Duodenal mucosa (tissue), 2 donors: ENCODE measurements around the gene PRKD1.

ENCODE experiments used
- H3K27ac ChIP-seq: one replicate; pipeline ENCODE4 v1.7.0; 2013; ENCODE audit warnings: low read depth, low read length
- H3K27me3 ChIP-seq, 2 donors: one replicate each; pipeline ENCODE4 v1.7.0; 2013; ENCODE audit warnings: low read length in 2 of 2, control low read depth in 1 of 2; ENCODE audit not compliant: insufficient read depth in 2 of 2, control insufficient read depth in 1 of 2
- H3K36me3 ChIP-seq, 2 donors: one replicate each; pipeline ENCODE4 v1.7.0; 2013; ENCODE audit warnings: low read length in 2 of 2, control low read depth in 1 of 2; ENCODE audit not compliant: insufficient read depth in 2 of 2, control insufficient read depth in 1 of 2
- H3K4me1 ChIP-seq, 2 donors: one replicate each; pipeline ENCODE4 v1.7.0; 2013; ENCODE audit warnings: low read length in 2 of 2, control low read depth in 1 of 2; ENCODE audit not compliant: insufficient read depth in 2 of 2, control insufficient read depth in 1 of 2
- H3K4me3 ChIP-seq, 2 donors: one replicate each; pipeline ENCODE4 v1.7.0; 2013; ENCODE audit warnings: low read length in 2 of 2, low read depth in 1 of 2
- H3K9ac ChIP-seq, 2 donors: one replicate each; pipeline ENCODE4 v1.7.0; 2013; ENCODE audit warnings: low read length in 2 of 2, low read depth in 1 of 2
- H3K9me3 ChIP-seq, 2 donors: one replicate each; pipeline ENCODE4 v1.7.0; 2013; ENCODE audit warnings: low read length in 2 of 2, control low read depth in 1 of 2; ENCODE audit not compliant: control insufficient read depth in 1 of 2

PRKD1 gene

DNA sequence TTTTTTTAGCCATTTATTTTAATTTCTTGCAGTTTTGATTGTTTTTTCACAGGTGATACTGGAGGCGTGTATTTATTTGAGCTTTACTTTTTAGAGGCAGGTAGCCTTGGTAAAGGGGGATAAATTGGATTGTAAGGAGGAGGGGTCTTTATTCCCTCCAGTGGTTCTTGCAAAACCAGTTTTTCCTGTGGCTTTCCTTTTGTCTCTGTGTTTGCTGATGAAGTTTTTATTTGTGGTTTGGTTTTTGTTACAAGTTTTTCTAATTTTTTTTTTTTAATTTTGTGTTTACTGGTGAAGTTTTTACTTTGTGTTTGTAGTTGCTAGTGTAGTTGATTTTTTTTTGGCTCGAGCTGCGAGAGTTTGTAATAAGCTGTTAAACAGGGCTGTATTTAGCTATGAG, 278.5 kb downstream of the PRKD1 start:
- no peaks in the 10 kb centered on the region for H3K36me3 ChIP-seq
- H3K4me1 ChIP-seq = peaks cover 0 to 2% of the 10 kb centered on the region in 2 donors
- H3K9ac ChIP-seq = no peak overlapping the region
- no peak overlapping the region for H3K4me3 ChIP-seq
- no peak overlapping the region for H3K27ac ChIP-seq
- H3K27me3 ChIP-seq = no peaks in the 10 kb centered on the region
- H3K9me3 ChIP-seq = peaks cover 20 to 25% of the 10 kb centered on the region in 2 donors

DNA sequence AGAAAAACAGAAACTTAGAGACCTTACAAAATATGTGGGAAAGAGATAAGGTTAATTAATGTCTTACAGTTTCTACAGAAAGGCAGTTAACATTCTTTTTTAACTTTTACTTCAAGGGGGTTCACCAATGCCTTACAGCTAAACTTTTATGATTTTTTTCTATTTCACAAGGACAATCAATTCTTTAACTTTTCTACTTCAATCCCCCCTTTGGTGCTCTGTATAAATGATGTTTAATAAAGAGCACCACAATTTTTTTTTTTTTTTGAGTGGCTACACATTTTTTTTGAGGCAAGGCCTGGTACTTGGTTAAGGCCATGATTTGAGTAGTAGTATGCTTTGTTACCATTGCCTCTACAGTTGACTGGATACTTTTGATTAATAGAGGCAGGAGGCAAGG, 279.6 kb downstream of the PRKD1 start:
- Histone ChIP-seq H3K36me3 (no peaks in the 10 kb centered on the region), H3K4me1 (peaks cover 0 to 5% of the 10 kb centered on the region in 2 donors), H3K4me3 (peak overlapping the region in 1 of 2 donors; percentile 13), H3K9ac (no peak overlapping the region), H3K27me3 (no peaks in the 10 kb centered on the region), H3K9me3 (peaks cover 20 to 25% of the 10 kb centered on the region in 2 donors), H3K27ac (no peak overlapping the region)

DNA sequence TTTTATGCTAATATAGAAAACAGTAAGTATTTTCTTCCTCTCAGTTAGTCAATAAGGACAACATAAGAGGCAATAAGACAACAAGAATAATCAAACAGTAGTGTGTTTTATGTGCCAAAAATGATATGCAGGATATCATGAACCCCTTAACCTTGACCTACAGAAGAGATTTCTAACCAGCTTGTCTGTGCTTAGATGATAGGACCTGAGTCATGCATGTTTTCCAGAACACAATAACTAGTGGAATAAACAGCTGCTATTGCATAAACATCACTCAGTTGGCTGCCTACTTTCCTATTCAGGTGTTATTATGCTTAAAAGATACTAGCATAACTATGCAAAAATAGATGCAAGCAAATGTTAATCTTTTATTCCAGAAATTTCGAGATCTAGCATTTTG, 282.5 kb downstream of the PRKD1 start:
- Histone ChIP-seq H3K27me3 (no peaks in the 10 kb centered on the region), H3K9me3 (peaks cover 20 to 25% of the 10 kb centered on the region in 2 donors), H3K4me3 (no peak overlapping the region), H3K9ac (no peak overlapping the region), H3K4me1 (peaks cover 0 to 5% of the 10 kb centered on the region in 2 donors), H3K36me3 (no peaks in the 10 kb centered on the region), H3K27ac (no peak overlapping the region)

DNA sequence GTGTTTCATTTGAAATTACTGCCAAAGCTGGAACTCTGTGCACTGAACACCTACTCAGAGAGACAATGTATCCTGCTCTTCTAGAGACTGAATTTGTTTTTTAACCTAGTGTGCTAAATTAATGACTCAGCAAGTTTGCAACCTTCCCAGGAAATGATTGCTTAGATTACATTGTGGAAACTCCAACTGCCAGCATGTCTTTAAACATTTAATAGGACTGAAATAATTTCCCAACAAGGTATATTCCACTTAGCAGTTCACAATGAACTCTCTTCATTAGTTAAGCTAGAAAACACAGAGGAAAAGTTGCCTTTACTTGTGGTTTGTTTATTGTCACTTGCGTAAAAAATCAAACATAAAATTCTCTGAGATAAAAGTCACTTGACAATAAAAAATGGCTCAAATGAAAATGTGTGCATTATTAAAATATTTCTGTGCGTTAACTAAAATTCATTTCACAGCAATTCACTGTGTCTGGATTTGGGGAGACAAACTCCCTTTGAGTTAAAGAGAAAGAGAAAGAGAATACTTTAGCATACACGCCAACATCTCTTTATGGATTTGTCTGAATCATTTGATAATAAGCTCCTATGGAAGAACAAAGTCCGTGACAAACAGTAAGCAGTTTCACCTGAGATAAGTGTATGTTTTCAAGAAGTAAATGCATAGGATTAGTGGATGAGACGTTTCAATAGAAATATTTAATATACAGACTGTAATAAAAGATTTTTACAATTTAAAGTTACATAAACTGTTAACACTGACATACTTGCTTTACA, 284.0 kb downstream of the PRKD1 start:
- Histone ChIP-seq H3K9me3 (peaks cover 15 to 20% of the 10 kb centered on the region in 2 donors), H3K27me3 (no peaks in the 10 kb centered on the region), H3K27ac (no peak overlapping the region)

DNA sequence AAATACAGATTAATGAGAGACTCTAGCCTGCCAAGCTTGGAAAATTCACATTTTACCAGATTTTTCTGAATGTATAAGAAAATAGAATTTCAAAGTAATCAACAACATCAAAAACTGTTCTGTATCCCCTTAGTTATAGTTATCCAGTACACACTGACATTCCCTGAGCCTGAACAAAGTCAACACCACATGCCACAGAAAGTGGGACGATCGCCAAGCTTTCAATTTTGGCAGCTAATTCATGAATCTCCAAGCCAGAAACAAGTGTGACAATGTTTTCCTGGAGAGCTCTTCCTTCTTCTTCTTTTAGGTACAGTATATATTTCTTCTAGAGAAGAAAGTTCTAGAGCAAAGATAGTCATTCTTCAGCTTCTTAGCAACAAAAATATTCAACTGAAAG, 290.2 kb downstream of the PRKD1 start:
- H3K27me3 ChIP-seq = no peaks in the 10 kb centered on the region
- H3K4me3 ChIP-seq = no peak overlapping the region
- H3K4me1 ChIP-seq = peaks cover 0 to 6% of the 10 kb centered on the region in 2 donors
- no peak overlapping the region for H3K27ac ChIP-seq
- no peak overlapping the region for H3K9ac ChIP-seq
- H3K36me3 ChIP-seq = no peaks in the 10 kb centered on the region
- H3K9me3 ChIP-seq = no peaks in the 10 kb centered on the region

More for the DNA sequence above, 284.0 kb downstream of the PRKD1 start:
- no peak overlapping the region for H3K9ac ChIP-seq
- H3K4me1 ChIP-seq = peaks cover 0 to 5% of the 10 kb centered on the region in 2 donors
- peak overlapping the region; percentile 38 to 53 for H3K4me3 ChIP-seq
- no peaks in the 10 kb centered on the region for H3K36me3 ChIP-seq

DNA sequence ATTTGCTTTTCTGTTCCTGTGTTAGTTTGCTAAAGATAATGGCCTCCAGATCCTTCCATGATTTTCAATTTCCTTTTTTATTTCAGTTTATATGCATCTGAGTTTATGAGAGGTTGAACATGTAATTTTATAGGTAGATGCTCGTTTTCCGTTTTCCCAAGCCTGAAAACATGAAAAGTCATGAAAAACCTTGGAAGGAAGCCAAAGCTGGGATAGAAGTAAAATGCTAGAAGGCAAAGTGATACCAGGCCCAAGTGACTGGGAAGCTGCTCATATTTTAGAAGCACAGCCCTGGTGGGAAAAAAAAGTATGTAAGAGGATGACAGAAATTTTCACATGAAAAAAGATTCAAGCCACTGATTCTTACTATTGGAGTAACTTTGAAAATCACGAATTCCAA, 290.8 kb downstream of the PRKD1 start:
- H3K27me3 ChIP-seq = no peaks in the 10 kb centered on the region
- H3K4me1 ChIP-seq = peaks cover 0 to 6% of the 10 kb centered on the region in 2 donors
- no peak overlapping the region for H3K9ac ChIP-seq
- no peak overlapping the region for H3K4me3 ChIP-seq
- no peaks in the 10 kb centered on the region for H3K9me3 ChIP-seq
- H3K36me3 ChIP-seq = no peaks in the 10 kb centered on the region
- H3K27ac ChIP-seq = no peak overlapping the region

DNA sequence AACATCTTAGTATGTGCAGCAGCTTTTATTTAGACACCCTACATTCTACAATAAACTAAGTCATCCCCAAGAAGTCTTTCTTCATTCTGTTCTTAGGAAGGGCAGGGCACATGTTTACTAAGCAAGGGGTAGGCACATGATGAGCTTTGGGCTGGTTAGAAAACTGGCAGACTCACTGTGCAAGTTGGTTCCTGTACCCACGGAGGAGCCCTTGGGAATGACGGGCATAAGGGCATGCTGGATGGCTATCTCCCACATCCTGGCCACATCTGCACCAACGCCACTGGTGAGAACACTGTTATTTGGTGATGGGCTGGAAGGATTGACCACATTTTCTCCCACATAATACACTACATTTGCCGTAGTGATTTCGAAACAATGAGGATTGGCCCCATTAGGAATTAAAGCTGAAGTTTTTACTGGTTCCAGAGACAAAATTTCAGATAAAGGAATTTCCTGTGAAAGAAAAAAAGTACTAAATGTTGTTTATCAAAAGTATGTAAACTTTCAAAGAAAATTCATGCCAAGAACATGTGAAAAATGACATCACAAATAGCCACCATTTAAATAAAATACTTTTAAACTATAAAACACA, 297.0 kb downstream of the PRKD1 start:
- Histone ChIP-seq H3K4me3 (no peak overlapping the region), H3K4me1 (no peaks in the 10 kb centered on the region), H3K9ac (no peak overlapping the region), H3K9me3 (no peaks in the 10 kb centered on the region), H3K27ac (no peak overlapping the region), H3K36me3 (no peaks in the 10 kb centered on the region), H3K27me3 (no peaks in the 10 kb centered on the region)

DNA sequence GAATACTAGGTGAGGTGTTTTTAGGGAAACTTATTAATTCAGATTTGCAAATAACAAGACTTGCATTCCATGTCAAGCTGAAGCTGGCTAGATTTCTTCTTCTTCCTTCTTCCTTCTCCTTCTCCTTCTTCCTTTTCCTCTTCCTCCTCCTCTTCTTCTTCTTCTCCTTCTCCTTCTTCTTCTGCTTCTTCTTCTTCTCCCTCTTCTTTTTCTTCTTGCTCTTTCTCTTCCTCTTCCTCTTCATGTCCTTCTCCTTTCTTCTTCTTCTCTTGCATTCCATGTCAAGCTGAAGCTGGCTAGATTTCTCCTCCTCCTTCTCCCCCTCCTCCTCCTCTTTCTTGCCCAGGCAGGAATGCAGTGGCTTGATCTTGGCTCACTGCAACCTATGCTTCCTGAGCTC, 297.8 kb downstream of the PRKD1 start:
- H3K9ac ChIP-seq = no peak overlapping the region
- H3K27ac ChIP-seq = no peak overlapping the region
- H3K4me1 ChIP-seq = no peaks in the 10 kb centered on the region
- H3K27me3 ChIP-seq = no peaks in the 10 kb centered on the region
- H3K9me3 ChIP-seq = no peaks in the 10 kb centered on the region
- H3K36me3 ChIP-seq = no peaks in the 10 kb centered on the region
- no peak overlapping the region for H3K4me3 ChIP-seq

DNA sequence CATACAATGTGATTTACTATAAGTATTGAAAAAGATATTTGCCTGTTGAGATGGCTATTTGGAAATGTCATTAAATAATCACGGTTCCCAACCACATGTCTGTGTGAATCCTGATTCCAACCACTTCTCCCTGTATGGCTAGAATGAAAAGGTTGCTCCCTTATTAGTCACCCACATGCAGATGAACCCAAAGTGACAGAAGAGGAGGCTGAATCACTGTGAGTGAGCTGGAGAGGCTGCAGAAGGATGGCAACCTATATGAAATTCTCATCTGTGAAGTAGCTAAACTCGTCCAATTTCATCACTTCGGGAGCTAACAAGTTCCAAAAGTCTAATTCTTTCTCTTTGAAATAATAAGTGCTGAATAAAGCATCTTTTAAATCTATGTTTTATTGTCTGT, 300.5 kb downstream of the PRKD1 start:
- Histone ChIP-seq H3K9me3 (no peaks in the 10 kb centered on the region), H3K4me3 (no peak overlapping the region), H3K4me1 (no peaks in the 10 kb centered on the region), H3K36me3 (no peaks in the 10 kb centered on the region), H3K9ac (no peak overlapping the region), H3K27ac (no peak overlapping the region), H3K27me3 (no peaks in the 10 kb centered on the region)

DNA sequence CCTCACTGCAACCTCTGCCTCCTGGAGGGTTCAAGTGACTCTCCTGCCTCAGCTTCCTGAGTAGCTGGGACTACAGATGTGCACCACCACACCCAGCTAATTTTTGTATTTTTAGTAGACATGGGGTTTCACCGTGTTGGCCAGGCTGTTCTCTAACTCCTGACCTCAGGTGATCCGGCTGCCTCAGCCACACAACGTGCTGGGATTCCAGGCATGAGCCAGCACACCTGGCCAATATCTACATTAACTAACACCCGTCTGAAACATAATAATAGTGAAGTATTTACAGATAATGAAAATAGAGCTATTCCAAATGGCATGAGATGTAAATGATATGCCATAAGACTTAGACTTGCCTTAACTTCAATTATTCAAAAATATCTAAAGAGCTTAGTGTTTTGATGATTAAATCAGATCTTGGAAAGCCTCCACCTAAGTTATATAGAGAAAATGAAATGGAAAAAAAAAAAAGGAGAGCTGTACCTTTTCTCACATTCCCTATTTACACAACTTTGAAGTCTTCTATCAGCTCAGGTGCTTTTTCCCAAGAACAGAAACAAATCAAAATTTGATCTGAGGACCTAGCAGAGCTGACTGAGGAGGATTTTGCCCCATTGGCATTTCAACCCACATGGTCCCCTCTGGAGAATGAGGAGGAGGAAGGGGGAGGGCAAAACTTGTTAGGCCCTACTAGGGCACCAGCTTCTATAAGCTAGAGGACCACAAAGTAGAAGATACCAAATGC, 309.2 kb downstream of the PRKD1 start:
- Histone ChIP-seq H3K36me3 (no peaks in the 10 kb centered on the region), H3K4me3 (no peak overlapping the region), H3K27ac (no peak overlapping the region), H3K4me1 (no peaks in the 10 kb centered on the region), H3K9ac (no peak overlapping the region), H3K9me3 (no peaks in the 10 kb centered on the region), H3K27me3 (no peaks in the 10 kb centered on the region)
